SK-N-SH treated with all-trans-retinoic acid at 6 μM for 48 hours (cell line): ENCODE results near the gene MAP7D1.

Experiments used
- ATAC-seq: fragments of 200-7000 bp; cut with Tn5 transposase; 3 replicates; pipeline ENCODE4 v1.9.1; 2020; ENCODE audit warnings: mild to moderate bottlenecking, moderate library complexity
- ARNTL ChIP-seq: fragments of 450-650 bp; formaldehyde crosslinking; IDR thresholded peaks from 2 replicates; pipeline ENCODE4 v1.5.0; 2020; ENCODE audit warnings: low read depth, mild to moderate bottlenecking, moderate library complexity, borderline replicate concordance
- BACH2 ChIP-seq: fragments of 250-450 bp; sonication (Bioruptor Pico); IDR thresholded peaks from 2 replicates; pipeline ENCODE4 v1.9.0; 2021; ENCODE audit warnings: mild to moderate bottlenecking, borderline replicate concordance
- CSDC2 ChIP-seq: fragments of 250-450 bp; sonication (Bioruptor Pico); IDR thresholded peaks from 2 replicates; pipeline ENCODE4 v1.5.0; 2020; ENCODE audit warnings: mild to moderate bottlenecking, moderate library complexity
- CSRNP3 ChIP-seq: fragments of 250-450 bp; sonication (Bioruptor Pico); IDR thresholded peaks from 2 replicates; pipeline ENCODE4 v1.5.1; 2021; ENCODE audit warnings: mild to moderate bottlenecking, moderate library complexity
- ESRRG ChIP-seq: fragments of 250-450 bp; sonication (Bioruptor Pico); IDR thresholded peaks from 2 replicates; pipeline ENCODE4 v1.6.1; 2021; ENCODE audit warnings: mild to moderate bottlenecking
- GLIS3 ChIP-seq: fragments of 250-450 bp; sonication (Bioruptor Pico); IDR thresholded peaks from 2 replicates; pipeline ENCODE4 v1.5.0; 2020; ENCODE audit warnings: mild to moderate bottlenecking, moderate library complexity
- PATZ1 ChIP-seq: fragments of 250-450 bp; sonication (Bioruptor Pico); IDR thresholded peaks from 2 replicates; pipeline ENCODE4 v1.8.0; 2020; ENCODE audit warnings: mild to moderate bottlenecking, moderate library complexity, borderline replicate concordance
- POU6F1 ChIP-seq: fragments of 250-450 bp; sonication (Bioruptor Pico); IDR thresholded peaks from 2 replicates; pipeline ENCODE4 v1.8.0; 2021; ENCODE audit warnings: low read depth, mild to moderate bottlenecking, moderate library complexity, borderline replicate concordance
- PPARA ChIP-seq: fragments of 250-450 bp; sonication (Bioruptor Pico); IDR thresholded peaks from 2 replicates; pipeline ENCODE4 v1.5.0; 2020; ENCODE audit warnings: mild to moderate bottlenecking, borderline replicate concordance
- RARB ChIP-seq: fragments of 250-450 bp; sonication (Bioruptor Pico); IDR thresholded peaks from 2 replicates; pipeline ENCODE4 v1.8.0; 2021; ENCODE audit warnings: mild to moderate bottlenecking, moderate library complexity
- TCF4 ChIP-seq: fragments of 250-450 bp; sonication (Bioruptor Pico); IDR thresholded peaks from 2 replicates; pipeline ENCODE4 v1.8.0; 2021; ENCODE audit warnings: mild to moderate bottlenecking, moderate library complexity, borderline replicate concordance
- TSHZ2 ChIP-seq: fragments of 250-450 bp; sonication (Bioruptor Pico); IDR thresholded peaks from 2 replicates; pipeline ENCODE4 v1.5.0; 2020; ENCODE audit warnings: mild to moderate bottlenecking, moderate library complexity
- ZC3H10 ChIP-seq: fragments of 250-450 bp; sonication (Bioruptor Pico); IDR thresholded peaks from 2 replicates; pipeline ENCODE4 v1.5.1; 2021; ENCODE audit warnings: mild to moderate bottlenecking, moderate library complexity
- ZFP3 ChIP-seq: fragments of 250-450 bp; sonication (Bioruptor Pico); IDR thresholded peaks from 2 replicates; pipeline ENCODE4 v1.5.0; 2020; ENCODE audit warnings: mild to moderate bottlenecking, moderate library complexity
- ZNF565 ChIP-seq: fragments of 450-650 bp; formaldehyde crosslinking; conservative IDR thresholded peaks from 2 replicates; pipeline ENCODE4 v1.5.0; 2020; ENCODE audit warnings: low read depth, mild to moderate bottlenecking, moderate library complexity
- ZNF70 ChIP-seq: fragments of 450-650 bp; formaldehyde crosslinking; IDR thresholded peaks from 2 replicates; pipeline ENCODE4 v1.5.0; 2020; ENCODE audit warnings: mild to moderate bottlenecking, moderate library complexity
- ZNF8 ChIP-seq: fragments of 450-650 bp; formaldehyde crosslinking; IDR thresholded peaks from 2 replicates; pipeline ENCODE4 v1.5.0; 2020; ENCODE audit warnings: mild to moderate bottlenecking, moderate library complexity

MAP7D1 gene

GRCh38 chr1:36156329-36157114 lies 562 bp downstream of the MAP7D1 start:
- TF ChIP-seq ZNF70 = 0 out of 2 replicates have a peak, but pooled peaks have one; percentile 36
- no peak for TF ChIP-seq ESRRG
- TF ChIP-seq ZNF8 (CRISPR knock-in tag) = no peak
- no peak for TF ChIP-seq POU6F1 (CRISPR knock-in tag)
- 0 out of 2 replicates have a peak, but pooled peaks have one; percentile 15 for TF ChIP-seq PATZ1 (CRISPR knock-in tag)
- ATAC-seq = peak; percentile 47

- no peak for TF ChIP-seq GLIS3 (CRISPR knock-in tag)
- TF ChIP-seq ZC3H10 (CRISPR knock-in tag) = no peak
- TF ChIP-seq TCF4 (CRISPR knock-in tag) = no peak
- no peak for TF ChIP-seq PATZ1 (CRISPR knock-in tag)
- no peak for TF ChIP-seq PPARA
- TF ChIP-seq ZFP3 = no peak
- TF ChIP-seq ZNF70 = no peak
- no peak for TF ChIP-seq RARB
- TF ChIP-seq ZNF8 (CRISPR knock-in tag) = no peak
- no peak for TF ChIP-seq BACH2
- TF ChIP-seq ZNF565 (CRISPR knock-in tag) = no peak
- no peak for TF ChIP-seq TSHZ2 (CRISPR knock-in tag)
- TF ChIP-seq CSDC2 = no peak
- no peak for TF ChIP-seq POU6F1 (CRISPR knock-in tag)
- TF ChIP-seq ARNTL = no peak
- no peak for TF ChIP-seq CSRNP3 (CRISPR knock-in tag)
- no peak for TF ChIP-seq ESRRG
- peak; percentile 5 for ATAC-seq
Measured at GRCh38 chr1:36157115-36157903, 1.3 kb downstream of the MAP7D1 start.
